Measurements from ENCODE around the gene PRMT3.
A peak's percentile ranks its signal among the peaks of the same experiment; 100 is the strongest.
"Not testable (repeated sequence)": the region's sequence is repeated elsewhere in the genome, so short reads cannot be mapped to it uniquely, and the experiment has no call there.

The PRMT3 gene

DNA sequence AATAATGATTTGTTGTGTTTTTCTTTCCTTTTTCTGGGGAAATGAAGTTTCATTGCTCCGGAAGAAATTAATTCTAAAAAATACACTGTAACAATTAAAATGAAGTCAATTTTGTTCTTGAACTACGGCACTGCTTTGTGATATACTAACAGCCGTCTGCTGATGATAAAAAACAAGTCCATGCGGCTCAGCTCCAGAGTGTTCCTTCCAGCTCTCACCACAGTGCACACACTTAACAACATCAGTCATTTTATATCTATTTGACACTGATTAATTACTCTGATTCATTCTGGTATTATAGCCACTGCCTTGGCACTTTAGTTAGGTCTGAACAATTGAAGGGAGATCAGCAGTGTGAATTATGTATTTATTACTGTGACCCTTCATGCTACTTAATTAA, 114.5 kb downstream of the PRMT3 start:
- no peak for DNase-seq (ENCODE audit: low spot score)

GRCh38 chr11:20511982-20512381, 124.5 kb downstream of the PRMT3 start:
- no peak for DNase-seq (ENCODE audit: low spot score)

GRCh38 chr11:20512869-20513268, 125.4 kb downstream of the PRMT3 start:
- DNase-seq (ENCODE audit: low spot score), result no peak

DNA sequence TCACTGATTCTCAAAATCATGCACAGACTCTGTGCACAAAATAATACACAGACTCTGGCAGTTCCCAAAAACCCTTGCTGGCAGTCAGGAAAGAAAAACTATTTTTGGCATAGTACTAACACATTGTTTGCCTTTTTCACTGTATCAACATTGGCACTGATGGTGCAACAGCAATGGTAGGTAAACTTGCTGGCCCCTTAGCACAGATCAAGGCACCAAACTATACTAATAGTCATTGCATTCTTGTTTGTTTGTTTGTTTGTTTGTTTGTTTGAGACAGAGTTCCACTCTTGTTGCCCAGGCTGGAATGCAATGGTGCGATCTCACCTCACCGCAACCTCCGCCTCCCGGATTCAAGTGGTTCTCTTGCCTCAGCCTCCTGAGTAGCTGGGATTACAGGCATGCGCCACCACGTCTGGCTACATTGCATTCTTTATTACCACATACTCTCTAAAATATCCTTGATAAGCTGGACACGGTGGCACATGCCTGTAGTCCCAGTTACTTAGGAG, 130.9 kb downstream of the PRMT3 start:
- DNase-seq (ENCODE audit: low spot score), result no peak

DNA sequence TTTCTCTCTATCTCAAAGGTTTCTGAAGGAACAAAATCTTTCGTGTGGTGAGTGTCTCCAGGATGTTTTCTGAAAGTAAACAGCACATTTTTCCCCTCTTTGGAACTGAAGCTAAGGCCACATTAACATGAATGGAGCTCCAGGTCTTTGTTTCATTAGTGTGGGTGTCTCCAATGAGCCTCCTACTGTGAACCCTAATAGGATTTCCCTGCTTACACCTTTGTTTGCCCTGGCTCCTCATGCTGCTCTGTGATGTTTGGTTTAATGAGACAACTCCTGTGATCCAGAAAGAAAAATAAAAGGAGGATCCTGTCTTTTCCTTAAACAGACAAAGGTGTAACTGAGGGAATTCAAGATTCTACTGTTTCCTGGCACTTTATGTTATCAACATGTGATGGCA, 135.0 kb downstream of the PRMT3 start:
- no peak for DNase-seq (ENCODE audit: low spot score)

DNA sequence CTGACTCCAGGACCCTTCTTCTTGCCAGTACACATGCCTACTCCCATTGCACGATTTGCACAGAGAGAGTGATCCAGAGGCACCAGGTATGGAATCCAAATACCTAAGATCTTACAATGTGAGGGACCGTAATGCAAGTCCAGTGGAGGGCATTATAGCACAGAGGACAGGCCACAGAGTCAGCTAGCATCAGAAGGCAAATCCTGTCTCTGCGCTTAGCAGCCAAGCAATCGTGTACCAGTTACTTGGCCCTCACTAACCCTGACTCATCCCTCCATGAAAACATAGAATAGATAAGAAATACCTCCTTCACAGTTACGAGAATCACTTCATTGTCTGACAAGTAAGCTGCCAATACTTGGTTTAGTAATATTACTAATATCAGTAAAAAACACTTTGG, 142.2 kb downstream of the PRMT3 start:
- no peak for DNase-seq (ENCODE audit: low spot score)

- no peak for DNase-seq (ENCODE audit: low spot score)
Measured at GRCh38 chr11:20530942-20531703, 143.6 kb downstream of the PRMT3 start.

GRCh38 chr11:20535271-20535881, 147.9 kb downstream of the PRMT3 start:
- no peak for DNase-seq (ENCODE audit: low spot score)

- no peak for DNase-seq (ENCODE audit: low spot score)
Measured at GRCh38 chr11:20536365-20536764, 148.8 kb downstream of the PRMT3 start.

- peak; percentile 80 for DNase-seq (ENCODE audit: low spot score)
Measured at GRCh38 chr11:20536784-20537183, 149.3 kb downstream of the PRMT3 start.

DNA sequence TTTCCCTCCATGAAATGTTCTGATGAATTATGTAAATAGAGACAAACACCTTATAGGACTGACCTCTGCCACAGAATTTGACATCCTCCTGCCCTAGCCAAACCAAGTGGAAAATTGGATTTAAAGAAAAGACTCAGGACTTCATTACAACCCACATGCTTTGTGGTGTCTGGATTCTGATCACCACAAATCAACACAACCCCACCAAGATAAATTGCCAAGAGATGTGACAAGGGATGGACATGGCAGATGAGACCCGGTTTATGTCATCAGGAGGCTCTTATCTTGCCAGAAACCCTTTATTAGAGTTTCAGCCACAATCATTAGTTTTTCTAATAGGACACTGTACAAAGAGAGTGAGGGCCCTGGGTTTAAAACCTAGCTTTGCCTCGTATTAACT, 154.0 kb downstream of the PRMT3 start:
- peak; percentile 55 for DNase-seq (ENCODE audit: low spot score)

- no peak for DNase-seq (ENCODE audit: low spot score)
Measured at GRCh38 chr11:20544603-20545237, 157.2 kb downstream of the PRMT3 start.

- DNase-seq (ENCODE audit: low spot score), result no peak
Measured at GRCh38 chr11:20547411-20547810, 159.9 kb downstream of the PRMT3 start.

DNA sequence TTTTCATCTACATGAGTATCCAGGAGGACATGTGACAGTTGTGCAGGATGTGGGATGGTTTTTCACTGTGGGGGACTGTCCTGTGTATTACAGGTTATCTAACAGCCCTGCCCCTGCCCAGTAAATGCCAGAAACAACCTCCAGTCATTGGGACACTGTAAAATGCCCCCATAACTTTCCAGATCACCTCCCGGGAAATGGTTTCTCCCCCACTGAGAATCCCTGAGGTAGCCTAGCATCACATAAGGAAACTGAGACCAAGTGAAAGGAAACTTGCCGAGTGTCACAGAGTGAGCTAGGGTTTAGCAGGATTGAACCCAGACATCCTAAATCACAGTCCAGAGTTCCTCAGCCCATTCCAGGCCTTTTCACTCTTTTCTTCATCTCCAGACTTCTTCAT, 163.6 kb downstream of the PRMT3 start:
- DNase-seq (ENCODE audit: low spot score), result no peak

GRCh38 chr11:20555783-20556182, 168.3 kb downstream of the PRMT3 start:
- DNase-seq (ENCODE audit: low spot score), result no peak

DNA sequence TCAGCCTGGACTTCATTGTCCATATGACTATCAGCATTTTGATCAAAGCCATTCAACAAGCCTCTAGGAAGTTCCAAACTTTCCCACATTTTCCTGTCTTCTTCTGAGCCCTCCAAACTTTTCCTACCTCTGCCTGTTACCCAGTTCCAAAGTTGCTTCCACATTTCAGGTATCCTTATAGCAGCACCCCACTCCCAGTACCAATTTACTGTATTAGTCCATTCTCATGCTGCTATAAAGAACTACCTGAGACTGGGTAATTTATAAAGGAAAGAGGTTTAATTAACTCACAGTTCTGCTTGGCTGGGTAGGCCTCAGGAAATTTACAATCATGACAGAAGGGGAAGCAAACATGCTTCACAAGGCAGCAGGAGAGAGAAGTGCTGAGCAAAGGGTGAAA, 168.9 kb downstream of the PRMT3 start:
- not testable (repeated sequence) for DNase-seq (ENCODE audit: low spot score)

- DNase-seq (ENCODE audit: low spot score), result no peak
Measured at GRCh38 chr11:20558741-20559140, 171.2 kb downstream of the PRMT3 start.
